A549 (cell line): ENCODE data around the gene ASAP2. TPM values are rescaled to one million over a fixed set of nuclear protein-coding genes. Genes with fewer than 3 reads are reported as not detected.

Experiments
- ATAC-seq, 2 experiments: fragments of 200-7000 bp in 1 of 2; fragments of >200 bp in 1 of 2; cut with Nextera tagmentation in 1 of 2; cut with Tn5 transposase in 1 of 2; 3 replicates each; pipeline versions ENCODE4 v1.8.0 to v1.9.1; 2018 to 2020; ENCODE audit warnings: mild to moderate bottlenecking in 1 of 2, moderate library complexity in 1 of 2
- CTCF ChIA-PET: fragments of 300-600 bp; sonication (Branson Sonifier 250); formaldehyde crosslinking; extraction: SDS; loops from one replicate; lab custom pipeline; 2021; ENCODE audit warnings: antibody characterized with exemption, inconsistent platforms; lab: Yijun Ruan, JAX
- POLR2A ChIA-PET: fragments of 350-600 bp; formaldehyde crosslinking; extraction: SDS; loops from one replicate; lab custom pipeline; 2021; ENCODE audit warnings: antibody characterized with exemption, inconsistent platforms; lab: Yijun Ruan, JAX
- DNase-seq, 2 experiments: peaks; one replicate each; pipeline versions ENCODE4 v3.0.0 to v3.0.0-alpha.2; 2011 to 2016; ENCODE audit warnings: low read depth in 1 of 2, low spot score in 1 of 2
- FAIRE-seq: peaks from 2 replicates; lab custom pipeline; 2011; peaks lifted over from hg19 to GRCh38; lab: Jason Lieb, UNC
- H3K27ac ChIP-seq, 2 experiments: fragments of >200 bp; sonication (Bioruptor Twin); formaldehyde crosslinking; 3 replicates each; pipeline ENCODE4 v1.5.1; 2016 to 2017
- H3K4me1 ChIP-seq: fragments of >200 bp; sonication (Bioruptor Twin); formaldehyde crosslinking; 3 replicates; pipeline ENCODE4 v1.6.1; 2016
- H3K4me2 ChIP-seq: fragments of >200 bp; sonication (Bioruptor Twin); formaldehyde crosslinking; 3 replicates; pipeline ENCODE4 v1.6.1; 2016
- H3K4me3 ChIP-seq: fragments of >200 bp; sonication (Bioruptor Twin); formaldehyde crosslinking; 3 replicates; pipeline ENCODE4 v1.5.1; 2016
- H3K9me3 ChIP-seq: fragments of >200 bp; sonication (Bioruptor Twin); formaldehyde crosslinking; 3 replicates; pipeline ENCODE4 v1.6.1; 2016
- CBX2 ChIP-seq: fragments of 200-600 bp; sonication (generic); IDR thresholded peaks from 2 replicates; pipeline ENCODE4 v1.6.1; 2016; ENCODE audit warnings: low read depth, mild to moderate bottlenecking, borderline replicate concordance
- CHD2 ChIP-seq: fragments of 150-350 bp; IDR thresholded peaks from 2 replicates; pipeline ENCODE4 v1.6.1; 2014; ENCODE audit warnings: low read length; ENCODE audit not compliant: partially characterized antibody
- EP300 ChIP-seq, 2 experiments: fragments of >200 bp; sonication (Bioruptor Twin); formaldehyde crosslinking; IDR thresholded peaks; 2 replicates in 1 of 2; 3 replicates in 1 of 2; pipeline ENCODE4 v1.6.1; 2016 to 2017
- ESRRA ChIP-seq: fragments of 150-350 bp; IDR thresholded peaks from 2 replicates; pipeline ENCODE4 v1.6.1; 2014; ENCODE audit warnings: mild to moderate bottlenecking, low read length, borderline replicate concordance
- FOSL2 ChIP-seq, 2 experiments: fragments of 450-650 bp in 1 of 2; fragments of >200 bp in 1 of 2; sonication (Bioruptor Twin) in 1 of 2; formaldehyde crosslinking; IDR thresholded peaks; 2 replicates each; pipeline versions ENCODE4 v1.5.0 to v1.6.1; 2016 to 2020; ENCODE audit warnings: mild to moderate bottlenecking in 1 of 2, moderate library complexity in 1 of 2
- GATA3 ChIP-seq: IDR thresholded peaks from 2 replicates; pipeline ENCODE4 v1.6.1; 2012; ENCODE audit warnings: borderline replicate concordance
- HOXB5 ChIP-seq: fragments of 250-450 bp; sonication (Bioruptor Pico); IDR thresholded peaks from 2 replicates; pipeline ENCODE4 v1.5.0; 2020; ENCODE audit warnings: mild to moderate bottlenecking, moderate library complexity
- JUN ChIP-seq, 2 experiments: fragments of >200 bp; sonication (Bioruptor Twin); formaldehyde crosslinking; IDR thresholded peaks; 2 replicates in 1 of 2; 3 replicates in 1 of 2; pipeline ENCODE4 v1.6.1; 2016 to 2017
- JUNB ChIP-seq: fragments of >200 bp; sonication (Bioruptor Twin); formaldehyde crosslinking; IDR thresholded peaks from 2 replicates; pipeline ENCODE4 v1.6.1; 2016
- MYC ChIP-seq: IDR thresholded peaks from 2 replicates; pipeline ENCODE4 v1.6.1; 2012; ENCODE audit warnings: mild to moderate bottlenecking, inconsistent platforms, low read length, improper control_type of control experiment, borderline replicate concordance
- RAD21 ChIP-seq, 2 experiments: fragments of >200 bp in 1 of 2; sonication (Bioruptor Twin) in 1 of 2; formaldehyde crosslinking in 1 of 2; IDR thresholded peaks in 1 of 2; conservative IDR thresholded peaks in 1 of 2; 2 replicates in 1 of 2; 3 replicates in 1 of 2; pipeline ENCODE4 v1.6.1; 2012 to 2018; ENCODE audit warnings: inconsistent platforms in 1 of 2
- RCOR1 ChIP-seq: fragments of 150-350 bp; IDR thresholded peaks from 2 replicates; pipeline ENCODE4 v1.6.1; 2014; ENCODE audit warnings: antibody characterized with exemption, low read length, low read depth
- SMC3 ChIP-seq: fragments of >200 bp; sonication (Bioruptor Twin); formaldehyde crosslinking; IDR thresholded peaks from 3 replicates; pipeline ENCODE4 v1.6.1; 2018; ENCODE audit warnings: inconsistent platforms
- TFCP2L1 ChIP-seq: fragments of 250-450 bp; sonication (Bioruptor Pico); IDR thresholded peaks from 2 replicates; pipeline ENCODE4 v1.5.0; 2021; ENCODE audit warnings: mild to moderate bottlenecking
- ZFP36 ChIP-seq: fragments of 450-650 bp; IDR thresholded peaks from 2 replicates; pipeline ENCODE4 v1.6.1; 2014; ENCODE audit warnings: borderline replicate concordance; ENCODE audit not compliant: partially characterized antibody
- WGBS: methylation state at CpG from one replicate; pipeline ENCODE4 v1.1.6; 2017; ENCODE audit errors: missing lambda C conversion rate; 5-methylcytosine and 5-hydroxymethylcytosine counted together
- polyA plus RNA-seq, 4 experiments: library from polyadenylated mRNA; depleted of rRNA in 3 of 4; stranded (reverse); fragments of >200 nt; fragmentation: RNase III in 1 of 4; extraction: RNeasy Plus Mini Kit Qiagen cat#74134 plus additional on column Dnase treatment in 1 of 4; gene quantifications; 2 replicates in 3 of 4; 3 replicates in 1 of 4; pipeline ENCODE4 v1.2.3, GENCODE V29; 2011 to 2017
- TF ChIP-seq, protein P1 (sequence below): IDR thresholded peaks from 2 replicates; pipeline ENCODE4 v1.6.1; 2012
- TF ChIP-seq, protein P2 (sequence below): fragments of 150-350 bp; IDR thresholded peaks from 2 replicates; pipeline ENCODE4 v1.6.1; 2014; ENCODE audit warnings: low read depth, mild to moderate bottlenecking, low read length
- TF ChIP-seq, protein P3 (sequence below): IDR thresholded peaks from 2 replicates; pipeline ENCODE4 v1.6.1; 2012; ENCODE audit warnings: low read depth, borderline replicate concordance
- TF ChIP-seq, protein P4 (sequence below): fragments of >200 bp; sonication (Bioruptor Twin); formaldehyde crosslinking; IDR thresholded peaks from 3 replicates; pipeline ENCODE4 v1.5.1; 2016
- TF ChIP-seq, protein P5 (sequence below): IDR thresholded peaks from 2 replicates; pipeline ENCODE4 v1.6.1; 2012
- TF ChIP-seq, protein P6 (sequence below): fragments of 250-450 bp; sonication (Bioruptor Pico); IDR thresholded peaks from 2 replicates; pipeline ENCODE4 v1.5.0; 2020; ENCODE audit warnings: low read depth, mild to moderate bottlenecking, moderate library complexity
- TF ChIP-seq, protein P7 (sequence below): fragments of 250-450 bp; sonication (Bioruptor Pico); IDR thresholded peaks from 2 replicates; pipeline ENCODE4 v1.5.0; 2021; ENCODE audit warnings: mild to moderate bottlenecking, moderate library complexity, borderline replicate concordance

ASAP2 gene
- polyA plus RNA-seq, 2 of the 4 experiments (the other 2 are of a cell fraction) = 17.8 to 27.9 TPM

DNA sequence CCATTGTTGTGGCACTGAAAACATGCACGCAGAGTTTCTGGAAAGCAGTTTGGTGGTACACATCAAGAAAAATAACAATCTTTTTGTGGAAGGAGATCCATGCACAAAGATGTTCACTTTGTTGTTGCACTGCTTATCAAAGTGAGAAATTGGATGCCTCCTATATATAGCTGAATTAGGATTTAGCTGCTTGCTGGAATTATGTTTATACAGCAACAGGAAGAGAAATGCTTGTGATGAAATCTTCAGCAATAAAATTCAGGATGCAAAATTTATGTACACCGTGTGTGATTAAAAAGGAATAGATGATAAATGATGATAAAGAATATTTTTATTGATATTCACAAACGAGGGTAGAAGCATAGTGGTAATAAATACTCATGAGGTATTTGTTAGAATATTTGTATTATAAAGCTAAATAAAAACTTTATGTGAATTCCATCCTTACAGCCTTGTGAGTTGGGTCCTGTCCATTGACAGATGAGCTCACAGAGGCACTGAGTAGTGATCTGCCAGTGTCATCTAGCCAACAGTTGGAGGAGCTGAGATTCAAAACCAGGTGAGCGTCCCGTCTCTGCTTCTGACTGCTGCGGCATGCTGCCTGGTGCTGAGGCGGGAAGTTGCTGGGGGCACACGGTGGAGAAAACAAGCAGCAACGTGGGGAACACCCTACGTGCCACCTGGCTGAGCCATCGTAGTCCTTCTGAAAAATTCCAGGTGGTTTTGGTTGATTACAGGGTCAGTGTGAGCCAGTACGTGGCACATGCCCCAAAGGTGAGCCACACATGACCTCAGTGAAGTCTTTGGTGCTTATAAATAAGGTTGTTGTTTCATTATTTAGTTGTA is 80.2 kb downstream of the ASAP2 start (continued):
- TF ChIP-seq ESRRA (no peak), CBX2 (no peak), ZFP36 (no peak), HOXB5 (CRISPR knock-in tag) (no peak)
- TF ChIP-seq, protein P1, sequence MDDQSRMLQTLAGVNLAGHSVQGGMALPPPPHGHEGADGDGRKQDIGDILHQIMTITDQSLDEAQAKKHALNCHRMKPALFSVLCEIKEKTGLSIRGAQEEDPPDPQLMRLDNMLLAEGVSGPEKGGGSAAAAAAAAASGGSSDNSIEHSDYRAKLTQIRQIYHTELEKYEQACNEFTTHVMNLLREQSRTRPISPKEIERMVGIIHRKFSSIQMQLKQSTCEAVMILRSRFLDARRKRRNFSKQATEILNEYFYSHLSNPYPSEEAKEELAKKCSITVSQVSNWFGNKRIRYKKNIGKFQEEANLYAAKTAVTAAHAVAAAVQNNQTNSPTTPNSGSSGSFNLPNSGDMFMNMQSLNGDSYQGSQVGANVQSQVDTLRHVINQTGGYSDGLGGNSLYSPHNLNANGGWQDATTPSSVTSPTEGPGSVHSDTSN = no peak
- TF ChIP-seq, all 56 proteins: peak for 5

DNA sequence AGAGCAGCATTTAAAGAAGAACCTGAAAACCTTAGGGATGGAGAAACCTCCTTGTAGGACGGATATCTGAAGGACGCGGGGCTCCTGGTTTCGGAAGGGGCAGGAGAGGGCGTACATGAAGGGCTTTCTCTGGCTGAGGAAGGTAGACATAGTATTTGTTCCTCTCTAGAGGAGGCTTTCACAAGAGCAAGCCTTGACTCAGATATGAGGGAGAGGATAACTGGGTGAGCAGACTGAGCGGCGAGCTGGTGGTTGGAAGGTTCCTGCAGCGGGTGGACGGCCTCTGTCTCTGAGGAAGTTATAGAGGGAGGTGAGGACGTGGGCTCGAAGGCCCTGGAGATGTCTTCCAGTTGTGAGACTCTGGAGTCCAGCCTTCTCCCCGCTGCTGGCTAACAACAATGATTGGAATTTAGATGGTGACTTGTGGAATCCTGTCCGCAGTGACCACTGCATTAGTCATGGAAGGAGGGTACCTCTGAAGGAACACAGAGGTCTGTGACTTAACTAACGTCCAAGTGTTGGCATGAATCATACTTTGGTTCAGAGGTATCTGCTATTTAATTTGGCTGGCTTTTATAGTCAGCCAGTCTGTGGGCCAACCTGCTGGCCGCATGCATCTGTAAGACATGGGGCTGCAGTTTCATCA is 80.9 kb downstream of the ASAP2 start:
- Histone ChIP-seq H3K9me3 (no peaks in the 10 kb centered on the region), H3K4me1 (peaks cover 58% of the 10 kb centered on the region), H3K4me3 (no peak overlapping the region; the same call in 1 of the 3 replicates), H3K27ac (peak overlapping the region; percentile 86 to 87)
- 30% methylated on average over 15 of the region's 15 CpGs for WGBS
- peak; percentile 65 for FAIRE-seq
- ATAC-seq = peak; percentile 94 to 95
- CTCF ChIA-PET = interaction anchor here (0.7 to 3.7 kb wide), 17 partner anchors 10 to 145 kb away, joined by 3 to 24 read pairs (median 4); partner anchors contain the start of gene ASAP2
- TF ChIP-seq ZFP36 (no peak), EP300 (IDR thresholded peaks at IDR 0.05) (peak; percentile 52 to 61; a peak in 2 of 5 replicates), FOSL2 (IDR thresholded peaks at IDR 0.05) (peak; percentile 96), FOSL2 (CRISPR knock-in tag; IDR thresholded peaks at IDR 0.05) (peak; percentile 96), JUNB (peak; percentile 94), GATA3 (peak; percentile 88; the same call in 1 of the 2 replicates), CHD2 (no peak), RAD21 (conservative IDR thresholded peaks at IDR 0.05 in 1 of 2, IDR thresholded peaks at IDR 0.05 in 1 of 2) (peak in 1 of 2 experiments; percentile 41; a peak in 4 of 5 replicates), TFCP2L1 (CRISPR knock-in tag) (no peak), RCOR1 (no peak), SMC3 (peak; percentile 56), JUN (IDR thresholded peaks at IDR 0.05) (peak; percentile 38 to 48; a peak in 2 of 5 replicates), MYC (no peak)
- TF ChIP-seq, protein P1 = no peak
- TF ChIP-seq, protein P2, sequence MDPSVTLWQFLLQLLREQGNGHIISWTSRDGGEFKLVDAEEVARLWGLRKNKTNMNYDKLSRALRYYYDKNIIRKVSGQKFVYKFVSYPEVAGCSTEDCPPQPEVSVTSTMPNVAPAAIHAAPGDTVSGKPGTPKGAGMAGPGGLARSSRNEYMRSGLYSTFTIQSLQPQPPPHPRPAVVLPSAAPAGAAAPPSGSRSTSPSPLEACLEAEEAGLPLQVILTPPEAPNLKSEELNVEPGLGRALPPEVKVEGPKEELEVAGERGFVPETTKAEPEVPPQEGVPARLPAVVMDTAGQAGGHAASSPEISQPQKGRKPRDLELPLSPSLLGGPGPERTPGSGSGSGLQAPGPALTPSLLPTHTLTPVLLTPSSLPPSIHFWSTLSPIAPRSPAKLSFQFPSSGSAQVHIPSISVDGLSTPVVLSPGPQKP = no peak
- TF ChIP-seq, protein P3, sequence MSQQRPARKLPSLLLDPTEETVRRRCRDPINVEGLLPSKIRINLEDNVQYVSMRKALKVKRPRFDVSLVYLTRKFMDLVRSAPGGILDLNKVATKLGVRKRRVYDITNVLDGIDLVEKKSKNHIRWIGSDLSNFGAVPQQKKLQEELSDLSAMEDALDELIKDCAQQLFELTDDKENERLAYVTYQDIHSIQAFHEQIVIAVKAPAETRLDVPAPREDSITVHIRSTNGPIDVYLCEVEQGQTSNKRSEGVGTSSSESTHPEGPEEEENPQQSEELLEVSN = 0 out of 2 replicates have a peak, but pooled peaks have one; percentile 50
- TF ChIP-seq, protein P4, sequence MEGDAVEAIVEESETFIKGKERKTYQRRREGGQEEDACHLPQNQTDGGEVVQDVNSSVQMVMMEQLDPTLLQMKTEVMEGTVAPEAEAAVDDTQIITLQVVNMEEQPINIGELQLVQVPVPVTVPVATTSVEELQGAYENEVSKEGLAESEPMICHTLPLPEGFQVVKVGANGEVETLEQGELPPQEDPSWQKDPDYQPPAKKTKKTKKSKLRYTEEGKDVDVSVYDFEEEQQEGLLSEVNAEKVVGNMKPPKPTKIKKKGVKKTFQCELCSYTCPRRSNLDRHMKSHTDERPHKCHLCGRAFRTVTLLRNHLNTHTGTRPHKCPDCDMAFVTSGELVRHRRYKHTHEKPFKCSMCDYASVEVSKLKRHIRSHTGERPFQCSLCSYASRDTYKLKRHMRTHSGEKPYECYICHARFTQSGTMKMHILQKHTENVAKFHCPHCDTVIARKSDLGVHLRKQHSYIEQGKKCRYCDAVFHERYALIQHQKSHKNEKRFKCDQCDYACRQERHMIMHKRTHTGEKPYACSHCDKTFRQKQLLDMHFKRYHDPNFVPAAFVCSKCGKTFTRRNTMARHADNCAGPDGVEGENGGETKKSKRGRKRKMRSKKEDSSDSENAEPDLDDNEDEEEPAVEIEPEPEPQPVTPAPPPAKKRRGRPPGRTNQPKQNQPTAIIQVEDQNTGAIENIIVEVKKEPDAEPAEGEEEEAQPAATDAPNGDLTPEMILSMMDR = peak; percentile 21; the same call in 1 of the 3 replicates
- TF ChIP-seq, protein P5, sequence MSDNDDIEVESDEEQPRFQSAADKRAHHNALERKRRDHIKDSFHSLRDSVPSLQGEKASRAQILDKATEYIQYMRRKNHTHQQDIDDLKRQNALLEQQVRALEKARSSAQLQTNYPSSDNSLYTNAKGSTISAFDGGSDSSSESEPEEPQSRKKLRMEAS = peak; percentile 71; the same call in 1 of the 2 replicates
- TF ChIP-seq, protein P6, sequence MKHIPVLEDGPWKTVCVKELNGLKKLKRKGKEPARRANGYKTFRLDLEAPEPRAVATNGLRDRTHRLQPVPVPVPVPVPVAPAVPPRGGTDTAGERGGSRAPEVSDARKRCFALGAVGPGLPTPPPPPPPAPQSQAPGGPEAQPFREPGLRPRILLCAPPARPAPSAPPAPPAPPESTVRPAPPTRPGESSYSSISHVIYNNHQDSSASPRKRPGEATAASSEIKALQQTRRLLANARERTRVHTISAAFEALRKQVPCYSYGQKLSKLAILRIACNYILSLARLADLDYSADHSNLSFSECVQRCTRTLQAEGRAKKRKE (CRISPR knock-in tag) = peak; percentile 5; the same call in 1 of the 2 replicates
- TF ChIP-seq, protein P7, sequence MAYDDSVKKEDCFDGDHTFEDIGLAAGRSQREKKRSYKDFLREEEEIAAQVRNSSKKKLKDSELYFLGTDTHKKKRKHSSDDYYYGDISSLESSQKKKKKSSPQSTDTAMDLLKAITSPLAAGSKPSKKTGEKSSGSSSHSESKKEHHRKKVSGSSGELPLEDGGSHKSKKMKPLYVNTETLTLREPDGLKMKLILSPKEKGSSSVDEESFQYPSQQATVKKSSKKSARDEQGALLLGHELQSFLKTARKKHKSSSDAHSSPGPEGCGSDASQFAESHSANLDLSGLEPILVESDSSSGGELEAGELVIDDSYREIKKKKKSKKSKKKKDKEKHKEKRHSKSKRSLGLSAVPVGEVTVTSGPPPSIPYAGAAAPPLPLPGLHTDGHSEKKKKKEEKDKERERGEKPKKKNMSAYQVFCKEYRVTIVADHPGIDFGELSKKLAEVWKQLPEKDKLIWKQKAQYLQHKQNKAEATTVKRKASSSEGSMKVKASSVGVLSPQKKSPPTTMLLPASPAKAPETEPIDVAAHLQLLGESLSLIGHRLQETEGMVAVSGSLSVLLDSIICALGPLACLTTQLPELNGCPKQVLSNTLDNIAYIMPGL = no peak
- TF ChIP-seq, all 56 proteins: peak for 11
- H3K4me2 ChIP-seq = peak overlapping the region; percentile 77
- DNase-seq = peak; percentile 94 to 99
- POLR2A ChIA-PET = interaction anchor here (0.5 to 1.5 kb wide), 7 partner anchors 23 to 137 kb away, joined by 3 to 8 read pairs (median 4); no protein-coding TSS in a partner anchor
